Stimulated activated CD4-positive, alpha-beta T cell treated with anti-CD3 and anti-CD28 coated beads, Interleukin-1b, Interleukin-23, amount 100 ng/mL, for 48 hours (primary cell): ENCODE measurements around the gene LEAP2.
A peak's percentile ranks its signal among the peaks of the same experiment; 100 is the strongest.

Experiments
- DNase-seq: peaks from one replicate; pipeline ENCODE4 v3.0.0-alpha.2; 2020

The LEAP2 gene

DNA sequence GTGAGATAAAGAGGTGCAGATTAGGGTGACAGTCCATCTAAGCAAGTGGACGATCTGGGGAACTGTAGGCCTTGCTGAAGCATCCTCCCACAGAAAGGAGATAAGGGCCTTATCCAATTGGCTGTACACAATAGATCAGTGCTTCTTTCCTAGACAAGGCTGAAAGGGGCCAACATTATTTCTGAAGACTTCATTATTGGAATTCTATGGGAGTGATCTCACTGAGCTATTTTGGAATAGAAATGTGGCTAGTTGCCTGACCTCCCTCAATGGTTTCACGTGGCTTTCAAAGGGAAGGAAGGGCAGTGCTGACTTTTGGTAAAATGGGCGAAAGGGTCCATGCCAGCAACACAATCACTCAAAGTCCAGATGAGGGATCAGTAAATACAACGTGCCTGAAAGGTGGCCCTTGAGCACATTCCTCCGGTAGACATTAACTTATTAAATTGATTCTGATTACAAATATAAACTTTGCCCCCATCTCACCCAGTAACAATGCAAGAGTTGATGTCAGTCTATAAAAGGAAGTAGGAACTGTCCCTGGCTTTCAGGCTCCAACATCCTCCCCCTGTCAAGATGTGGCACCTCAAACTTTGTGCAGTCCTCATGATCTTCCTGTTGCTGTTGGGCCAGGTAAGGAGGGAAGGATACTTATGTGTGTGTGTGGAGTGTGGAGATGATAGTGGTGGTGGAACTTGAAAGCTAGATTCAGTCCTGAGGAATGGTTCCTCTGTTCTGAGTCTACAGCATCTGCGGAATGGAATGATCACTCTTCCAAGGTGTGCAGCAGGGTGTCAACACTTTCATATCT lies at the start of gene LEAP2:
TSS of gene LEAP2 (plus strand) at position 550 of the 811 bp plus-strand sequence. CDS start at position 577, 27 bp downstream.
- DNase-seq, result no peak

GRCh38 chr5:132824426-132824825 lies 49.0 kb upstream of the LEAP2 start:
- DNase-seq, result no peak

DNA sequence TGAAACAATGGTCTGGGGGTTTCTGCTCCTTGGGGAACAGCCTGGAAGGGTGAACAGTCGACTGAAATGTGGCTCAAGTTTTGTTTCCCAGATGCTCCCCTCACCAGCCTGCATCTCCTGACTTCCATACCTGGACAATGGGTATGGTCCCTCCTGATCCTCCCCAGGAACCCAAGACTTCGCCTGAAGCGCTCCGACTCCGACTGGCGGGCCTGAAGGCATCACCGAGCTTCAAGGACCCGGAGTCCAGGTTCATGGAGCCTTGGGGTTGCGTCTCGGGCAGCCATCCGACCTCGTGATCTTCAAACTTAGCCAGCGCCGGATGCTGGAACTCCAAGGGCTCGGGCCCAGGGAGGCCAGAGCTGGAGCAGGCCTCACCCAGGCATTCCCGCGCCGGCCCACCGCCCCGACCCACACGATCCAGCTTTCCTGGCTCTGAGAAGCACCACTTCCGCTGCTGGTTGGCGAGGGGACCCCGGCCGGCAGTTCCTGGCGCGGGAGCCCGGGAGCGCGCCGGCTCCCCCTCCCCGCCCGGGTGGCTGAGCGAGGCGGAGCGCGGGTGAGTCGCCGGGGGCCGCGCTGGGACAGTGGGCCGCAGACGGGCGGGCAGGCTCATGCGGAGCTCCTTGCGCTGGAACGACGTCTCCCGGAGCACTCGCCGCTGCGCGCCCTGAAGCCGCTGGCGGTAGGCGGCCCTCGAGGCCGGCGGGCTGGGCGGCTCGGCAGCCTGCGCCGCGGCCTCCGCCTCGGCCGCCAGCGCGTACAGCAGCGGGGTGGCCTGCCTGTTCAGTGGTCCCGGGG lies 48.2 kb upstream of the LEAP2 start:
- DNase-seq, result no peak

- DNase-seq, result no peak
These were observed 47.6 kb upstream of the LEAP2 start for GRCh38 chr5:132825834-132826391.

GRCh38 chr5:132826424-132827082 lies 46.9 kb upstream of the LEAP2 start:
- DNase-seq, result no peak

- DNase-seq, result no peak
These were observed 45.4 kb upstream of the LEAP2 start for GRCh38 chr5:132827943-132828673.

DNA sequence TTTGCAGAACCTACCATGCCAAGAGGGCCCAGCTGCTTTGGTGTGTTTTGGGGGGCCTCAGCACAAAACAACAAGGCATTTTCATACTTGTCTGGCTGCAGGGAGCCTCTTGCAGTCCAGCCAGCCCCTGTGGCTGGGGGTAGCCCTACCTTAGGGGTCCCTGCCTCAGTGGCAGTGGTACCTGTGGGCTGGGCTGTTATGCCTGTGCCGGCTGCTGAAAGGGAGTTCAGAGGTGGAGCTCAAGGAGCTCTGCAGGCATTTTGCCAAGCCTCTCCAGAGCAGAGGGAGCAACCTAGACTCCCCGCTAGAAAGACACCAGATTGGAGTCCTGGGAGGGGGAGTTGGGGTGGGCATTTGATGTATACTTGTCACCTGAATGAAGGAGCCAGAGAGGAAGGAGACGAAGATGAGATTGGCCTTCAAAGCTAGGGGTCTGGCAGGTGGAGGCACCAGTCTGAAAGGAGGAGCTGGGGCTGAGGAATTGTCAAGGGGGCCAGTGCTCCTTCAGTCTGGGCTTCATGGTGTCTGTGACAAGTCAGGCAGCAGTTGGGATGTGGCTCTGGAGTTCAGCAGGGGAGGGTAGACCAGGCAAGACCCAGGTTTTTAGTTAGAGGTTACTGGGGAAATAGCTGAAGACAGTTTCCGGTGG lies 44.5 kb upstream of the LEAP2 start:
- no peak for DNase-seq

- DNase-seq, result peak; percentile 65
These were observed 43.6 kb upstream of the LEAP2 start for GRCh38 chr5:132829742-132830435.

- no peak for DNase-seq
These were observed 42.9 kb upstream of the LEAP2 start, which contains the start of gene SHROOM1 for GRCh38 chr5:132830436-132831094. TSS of gene SHROOM1 (minus strand) at chr5:132830647. CDS start at chr5:132826140, 4,507 bp downstream.

DNA sequence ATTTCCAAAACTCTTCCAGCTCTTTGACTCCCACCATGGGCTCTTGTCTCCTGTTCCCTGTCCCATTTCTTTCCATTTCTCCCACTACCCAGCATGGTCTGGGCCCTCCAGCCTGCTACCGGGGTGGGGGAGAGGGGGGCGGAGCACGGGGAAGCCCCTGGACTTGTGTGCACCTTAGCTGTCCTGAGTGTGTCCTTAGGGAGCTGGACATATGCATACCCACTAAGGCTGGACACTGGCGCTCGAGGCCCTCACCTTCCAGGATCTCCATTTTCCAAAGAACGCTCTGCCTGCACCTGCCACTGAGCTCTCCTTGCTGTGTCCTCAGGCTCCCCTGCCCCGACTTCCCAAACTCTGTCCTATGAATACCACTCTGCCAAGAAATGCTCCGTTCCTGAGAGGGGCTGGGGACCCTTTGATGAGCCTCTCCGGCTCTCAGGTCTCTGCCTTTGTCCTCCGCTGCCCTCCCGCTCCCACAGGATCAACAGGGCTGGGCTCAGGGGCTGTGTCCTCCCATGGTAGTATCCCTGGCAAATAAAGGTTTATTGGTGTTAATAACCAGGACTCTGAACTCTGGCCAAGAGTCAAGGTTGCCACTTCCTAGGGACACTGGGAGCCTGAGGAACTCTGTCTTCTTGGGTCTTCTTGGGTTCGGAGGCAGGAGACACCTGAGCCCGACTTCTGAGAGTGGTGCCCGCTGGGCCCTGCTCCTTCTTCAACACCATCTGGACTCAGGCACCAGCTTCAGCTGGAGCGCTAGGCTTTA lies 42.2 kb upstream of the LEAP2 start:
- no peak for DNase-seq

DNA sequence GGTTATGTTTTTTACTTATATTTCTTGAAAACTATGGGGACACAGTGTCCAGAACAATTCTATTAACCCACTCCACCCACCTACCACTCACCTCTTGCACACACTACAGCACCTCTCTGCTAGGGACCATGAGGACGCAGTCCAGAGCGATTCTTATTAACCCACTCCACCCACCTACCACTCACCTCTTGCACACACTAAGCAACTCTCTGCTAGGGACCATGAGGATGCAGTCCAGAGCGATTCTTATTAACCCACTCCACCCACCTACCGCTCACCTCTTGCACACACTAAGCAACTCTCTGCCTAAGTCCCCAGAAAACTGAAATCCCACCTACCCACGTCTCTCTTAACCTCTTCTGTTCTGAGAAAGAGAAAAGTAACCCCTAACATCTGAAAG lies 40.9 kb upstream of the LEAP2 start:
- DNase-seq, result no peak

- DNase-seq, result no peak
These were observed 39.4 kb upstream of the LEAP2 start for GRCh38 chr5:132834057-132834456.

DNA sequence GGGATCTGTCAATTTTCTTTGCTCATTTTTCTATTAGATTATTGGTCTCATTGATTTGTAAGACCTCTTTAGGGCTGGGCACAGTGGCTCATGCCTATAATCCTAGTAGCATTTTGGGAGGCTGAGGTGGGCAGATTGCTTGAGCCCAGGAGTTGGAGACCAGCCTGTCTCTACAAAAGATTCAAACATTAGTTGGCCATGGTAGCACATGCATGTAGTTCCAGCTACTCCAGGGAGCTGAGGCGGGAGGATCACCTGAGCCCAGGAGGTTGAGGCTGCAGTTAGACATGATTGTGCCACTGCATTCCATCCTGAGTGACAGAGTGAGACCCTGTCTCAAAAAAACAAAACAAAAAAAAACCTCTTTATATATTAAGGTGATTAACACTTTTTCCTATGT lies 36.6 kb upstream of the LEAP2 start:
- DNase-seq, result no peak

DNA sequence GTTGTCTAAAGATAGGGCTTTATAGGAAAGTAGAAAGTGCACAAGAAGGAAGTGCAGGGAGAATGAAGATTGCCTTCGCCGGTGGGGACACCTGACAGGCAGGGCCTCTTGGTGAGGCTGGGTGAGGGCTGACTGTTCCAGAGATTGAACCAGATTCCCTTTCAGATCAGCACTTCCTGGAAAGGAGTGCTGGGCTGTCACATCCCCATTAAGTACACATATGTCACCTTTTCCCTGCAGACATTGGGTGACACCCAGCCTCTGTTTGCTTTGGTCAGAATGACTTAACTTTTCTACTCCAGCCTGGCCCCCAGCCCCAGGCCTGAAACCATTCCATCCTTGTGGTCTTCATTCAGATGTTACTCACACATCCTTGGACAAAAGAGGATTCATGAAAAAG lies 35.6 kb upstream of the LEAP2 start:
- DNase-seq, result no peak

DNA sequence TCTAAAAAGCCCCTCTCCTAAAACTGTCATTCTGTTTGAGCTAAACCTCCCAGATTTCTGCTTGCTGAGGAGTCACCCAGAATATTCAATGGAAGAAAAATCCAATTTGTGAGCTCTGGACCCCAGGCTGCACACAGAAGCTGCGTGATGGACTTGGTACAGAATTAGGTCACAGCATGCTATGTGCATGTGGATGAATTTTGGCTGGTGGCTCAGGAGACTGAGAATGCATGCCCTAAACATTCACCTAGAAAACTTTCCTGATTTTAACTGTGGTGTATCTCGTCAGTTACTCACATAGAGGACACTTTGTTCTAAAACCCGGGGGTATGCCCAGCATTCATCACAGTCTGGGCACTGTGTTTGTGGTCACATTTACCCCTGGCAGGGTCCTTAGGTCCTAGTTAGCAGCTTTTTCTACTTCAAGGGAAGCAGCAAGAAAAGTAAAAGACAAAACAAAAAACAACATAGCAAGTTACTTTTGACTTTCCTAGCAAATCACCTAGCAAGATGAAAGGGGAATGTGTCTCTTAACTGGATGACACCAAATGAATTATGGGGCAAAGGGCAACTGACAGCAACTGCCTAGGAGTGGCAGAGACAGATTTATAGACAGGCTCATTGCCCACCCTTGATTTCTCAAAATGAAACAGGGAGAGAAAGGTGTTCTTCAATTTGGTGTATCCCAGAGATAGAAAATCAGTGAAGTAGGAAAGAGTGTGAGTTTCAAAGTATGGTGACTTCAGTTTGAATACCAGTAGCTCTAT lies 34.8 kb upstream of the LEAP2 start:
- DNase-seq, result no peak

DNA sequence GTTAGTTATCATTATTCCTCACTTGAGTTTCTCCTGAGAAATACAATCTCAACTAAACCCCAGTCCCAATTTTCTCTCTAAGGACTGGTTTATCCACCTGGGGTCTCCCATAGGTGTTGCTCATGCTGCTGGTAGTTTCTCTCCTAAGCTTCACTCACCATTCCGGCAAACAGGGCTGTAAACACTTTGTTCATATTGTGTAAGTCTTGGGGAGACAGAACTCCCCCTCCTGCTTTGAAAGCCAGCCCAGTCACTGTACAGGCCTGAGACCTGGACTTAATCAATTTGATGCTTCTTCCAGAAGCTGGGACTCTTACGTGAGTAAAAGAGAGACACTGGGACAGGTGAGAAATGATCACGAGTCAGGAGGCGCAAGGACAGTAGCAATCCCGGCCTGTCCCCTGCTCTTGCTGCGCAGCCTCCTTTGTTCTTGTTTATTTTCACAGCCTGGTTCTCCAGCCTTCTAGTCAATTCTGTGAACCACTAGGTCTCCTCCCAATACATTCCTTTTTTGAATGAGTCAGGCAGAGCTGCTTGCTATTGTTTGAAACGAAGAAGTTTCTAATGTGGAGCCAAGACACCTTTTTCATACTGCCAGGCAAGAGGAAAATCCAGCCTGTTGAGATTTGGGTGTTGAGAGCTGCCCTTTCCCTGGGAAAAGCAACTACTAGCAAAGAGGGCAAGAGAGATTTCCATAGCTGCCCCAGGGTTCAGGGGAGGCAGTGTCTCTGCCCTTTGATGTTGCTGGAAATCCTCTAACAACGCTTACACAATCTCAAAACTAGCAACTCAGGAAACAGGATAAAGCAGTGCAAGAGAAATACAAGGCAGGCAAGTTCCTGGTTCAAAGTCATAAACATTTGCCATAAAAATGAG lies 33.8 kb upstream of the LEAP2 start:
- no peak for DNase-seq

DNA sequence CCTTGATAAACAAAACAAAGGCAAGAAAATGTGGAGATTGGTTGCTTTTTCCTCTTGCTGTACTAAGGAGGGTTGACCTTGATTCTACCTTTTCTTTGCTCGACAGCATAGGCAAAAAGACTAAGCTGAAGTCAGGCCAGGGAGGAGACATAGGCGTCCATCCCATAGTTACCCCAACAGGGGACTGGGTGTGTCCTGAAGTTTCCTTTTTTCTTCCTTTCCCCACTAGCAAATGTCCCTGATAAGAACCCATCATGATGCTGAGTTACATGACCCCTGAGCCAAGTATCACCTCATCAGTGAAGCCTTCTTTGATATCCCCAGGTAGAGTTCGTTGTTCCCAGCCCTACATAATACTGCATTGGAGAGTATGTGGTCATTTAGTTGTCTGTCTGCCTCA lies 33.2 kb upstream of the LEAP2 start:
- DNase-seq, result no peak

GRCh38 chr5:132840896-132841295 lies 32.6 kb upstream of the LEAP2 start:
- no peak for DNase-seq
